Stimulated activated CD4-positive, alpha-beta T cell treated with anti-CD3 and anti-CD28 coated beads, TNF-alpha, amount 100 ng/mL, for 48 hours (primary cell): ENCODE data around the gene SETD2.
"Not testable (repeated sequence)": the region's sequence is repeated elsewhere in the genome, so short reads cannot be mapped to it uniquely, and the experiment has no call there.

ENCODE experiments used
- DNase-seq, 3 donors: peaks; one replicate each; pipeline ENCODE4 v3.0.0-alpha.2; 2020; ENCODE audit warnings: low read depth in 3 of 3

SETD2 gene

DNA sequence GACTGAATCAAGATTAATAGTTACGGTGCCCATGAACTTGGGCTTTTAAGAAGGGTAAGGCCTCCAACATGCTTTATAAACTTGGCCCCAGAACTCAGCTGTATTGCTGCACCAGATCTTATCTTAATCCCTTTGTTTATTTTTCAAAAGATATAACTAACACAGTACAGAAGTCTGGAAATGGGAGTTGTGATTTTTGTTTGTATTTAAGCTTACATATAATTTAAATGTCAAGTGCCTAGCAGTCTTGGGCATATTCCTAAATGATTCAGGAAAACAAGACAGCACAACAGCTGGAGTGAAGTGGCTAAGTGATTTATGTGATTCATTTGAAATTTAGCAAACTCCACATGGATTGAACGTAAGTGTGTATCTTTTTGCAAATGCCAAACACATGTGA lies 128.3 kb downstream of the SETD2 start:
- no peak for DNase-seq

DNA sequence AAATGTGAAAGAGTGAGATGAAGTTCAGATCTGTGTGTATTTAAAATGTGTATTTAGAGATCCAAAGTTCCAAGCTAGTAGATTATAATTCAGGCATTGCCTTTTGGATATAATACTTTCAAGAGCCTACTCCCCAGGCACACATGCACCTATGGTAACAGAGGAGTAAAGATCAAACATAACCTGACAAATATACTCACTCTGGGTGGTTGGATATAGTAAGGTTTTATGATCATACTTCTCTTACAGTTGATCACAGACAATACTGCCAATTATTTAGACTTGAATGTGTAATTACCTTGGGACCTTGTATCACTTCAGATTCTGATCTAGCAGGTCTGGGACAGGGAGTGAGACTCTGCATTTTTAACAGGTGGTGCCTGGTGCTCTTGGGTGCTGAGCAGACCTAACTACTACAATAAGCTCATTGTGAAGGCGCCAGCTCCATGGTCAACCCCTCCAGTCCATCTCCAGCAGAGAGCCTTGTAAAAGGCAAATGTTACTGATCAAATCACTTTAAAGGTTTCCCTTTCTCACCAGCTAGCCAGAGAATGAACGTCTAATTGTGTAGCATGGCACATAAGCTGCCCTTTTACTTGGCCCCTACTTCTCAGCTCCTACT lies 128.9 kb downstream of the SETD2 start:
- DNase-seq: no peak

DNA sequence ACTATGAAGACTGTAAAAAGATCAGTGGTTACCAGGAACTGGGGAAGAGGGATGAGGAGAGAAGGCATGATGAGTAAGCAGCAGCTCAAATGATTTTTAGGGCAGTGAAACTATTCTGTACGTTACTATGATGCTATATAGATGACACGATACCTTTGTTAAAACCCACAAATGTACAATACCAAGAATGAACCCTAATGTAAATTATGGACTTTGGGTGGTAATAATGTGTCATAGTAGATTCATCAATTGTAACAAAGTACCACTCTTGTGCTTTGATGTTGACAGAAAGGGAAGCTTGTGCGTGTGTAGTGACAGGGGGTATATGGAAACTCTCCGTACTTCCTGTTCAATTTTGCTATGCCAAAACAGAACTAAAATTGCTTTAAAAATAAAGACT lies 132.9 kb downstream of the SETD2 start:
- not testable (repeated sequence) for DNase-seq

- no peak for DNase-seq
Observed at GRCh38 chr3:47028667-47029066, 135.2 kb downstream of the SETD2 start.

DNA sequence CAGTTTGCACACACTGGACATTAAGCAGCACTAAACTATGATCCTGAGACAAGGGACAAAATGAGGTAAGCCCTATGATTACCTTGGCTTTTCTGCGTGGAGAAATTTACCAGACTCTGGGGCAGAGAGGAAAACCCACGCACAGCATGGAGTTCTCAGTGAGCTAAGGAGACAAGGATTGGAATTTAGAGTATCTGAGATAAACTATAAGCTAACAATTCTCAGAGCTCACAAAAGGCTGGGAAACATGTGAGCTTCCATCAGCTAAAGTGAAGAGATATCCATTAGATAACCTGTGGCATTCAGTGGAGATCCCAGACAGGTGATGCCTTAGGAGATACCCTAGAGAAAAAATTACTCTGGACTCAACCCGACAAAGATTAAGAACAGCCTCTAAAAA lies 135.8 kb downstream of the SETD2 start:
- no peak for DNase-seq

- not testable (repeated sequence) for DNase-seq
Observed at GRCh38 chr3:47026432-47026831, 137.5 kb downstream of the SETD2 start.

DNA sequence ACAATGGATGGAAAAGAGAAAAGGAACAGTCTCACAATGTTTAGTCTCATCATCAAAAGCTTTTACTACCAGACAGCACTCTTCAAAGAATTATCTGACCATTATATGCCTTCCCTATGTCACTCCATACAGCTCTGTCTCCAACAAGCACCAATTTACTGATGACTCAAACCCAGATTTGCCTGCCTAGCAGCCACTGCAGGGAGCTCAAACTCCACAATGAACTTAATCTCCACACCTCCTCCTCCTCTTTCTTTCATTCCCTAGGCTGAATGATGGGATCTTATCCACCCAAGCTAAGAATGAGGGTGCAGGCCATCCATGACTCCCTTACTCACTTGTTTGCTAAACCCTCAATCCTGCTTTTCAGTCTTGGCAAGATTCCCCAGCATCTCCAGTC lies 139.0 kb downstream of the SETD2 start:
- no peak for DNase-seq

- no peak for DNase-seq
Observed at GRCh38 chr3:47022641-47023071, 141.3 kb downstream of the SETD2 start.

DNA sequence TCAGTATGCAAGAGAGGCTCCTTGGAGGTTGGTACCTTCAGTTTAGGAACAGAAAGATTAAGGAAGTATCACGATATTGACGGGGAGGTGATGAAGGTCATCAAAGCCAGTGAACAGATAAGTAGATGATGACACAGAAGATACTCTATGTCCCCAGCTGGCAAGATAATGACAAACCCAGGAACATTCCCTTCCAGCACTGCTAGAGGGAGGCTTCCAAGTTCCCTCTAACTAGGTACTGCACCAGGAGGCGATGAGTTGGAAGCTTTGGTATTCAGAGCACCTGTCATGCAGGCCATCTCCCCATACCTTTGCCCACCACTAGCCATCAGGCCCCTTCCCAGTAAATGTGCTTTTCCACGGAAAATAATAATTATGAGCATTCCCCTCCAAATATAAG lies 143.6 kb downstream of the SETD2 start:
- no peak for DNase-seq

GRCh38 chr3:47019201-47019600 lies 144.7 kb downstream of the SETD2 start:
- peak in 1 of 3 donors; percentile 45 for DNase-seq

DNA sequence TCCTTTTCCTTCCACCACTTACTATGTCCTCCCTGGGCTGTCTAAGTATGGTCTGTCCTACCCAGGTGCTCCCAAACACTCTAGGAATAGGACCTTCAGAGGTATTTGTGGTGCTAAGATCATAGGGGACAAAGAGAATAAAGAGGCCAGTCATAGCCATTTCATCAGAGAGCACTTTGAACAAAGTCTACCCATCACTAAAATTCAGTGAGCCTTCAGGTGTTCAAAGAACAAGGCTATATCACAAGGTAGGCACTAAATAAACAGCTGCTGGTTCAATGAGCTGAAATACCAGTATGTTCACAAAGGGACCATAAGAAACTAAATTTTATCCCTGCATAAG lies 145.7 kb downstream of the SETD2 start:
- DNase-seq: no peak

DNA sequence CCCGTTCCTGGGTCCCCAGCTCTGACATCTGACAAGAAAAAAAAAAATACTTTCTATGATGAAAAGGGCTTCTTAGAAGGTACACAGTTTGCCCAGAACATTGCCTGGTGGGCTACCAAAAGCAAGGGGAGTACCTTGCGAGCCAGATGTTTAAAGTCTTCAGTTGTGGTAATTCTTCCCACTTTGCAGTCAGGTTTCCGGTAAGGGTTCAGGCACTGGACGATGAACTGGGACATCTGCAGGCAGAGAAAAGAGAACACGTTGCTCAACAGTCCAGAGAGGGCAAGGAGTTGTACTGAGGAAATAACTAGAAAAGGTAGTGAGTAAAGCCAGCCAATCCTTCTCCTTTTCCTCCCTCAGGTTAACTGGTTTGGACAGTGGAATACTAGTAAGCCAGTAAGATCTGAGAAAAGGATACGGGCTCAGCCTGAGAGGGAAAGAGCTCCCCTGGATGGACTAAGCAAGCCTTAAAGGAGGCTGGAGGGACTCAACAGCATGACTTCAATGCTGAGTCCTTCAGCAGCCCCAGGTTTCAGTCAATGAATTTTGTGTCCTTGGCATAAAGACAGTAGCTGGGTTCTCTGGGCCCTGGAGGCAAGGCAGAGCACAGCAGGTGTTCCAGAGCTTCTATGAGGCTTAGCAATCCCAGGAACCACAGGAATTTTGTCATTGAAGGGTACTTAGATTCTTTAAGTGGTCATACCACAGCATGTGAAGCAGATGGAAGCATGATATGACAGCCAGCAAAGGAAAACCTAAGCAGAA lies 146.2 kb downstream of the SETD2 start:
- DNase-seq: no peak

DNA sequence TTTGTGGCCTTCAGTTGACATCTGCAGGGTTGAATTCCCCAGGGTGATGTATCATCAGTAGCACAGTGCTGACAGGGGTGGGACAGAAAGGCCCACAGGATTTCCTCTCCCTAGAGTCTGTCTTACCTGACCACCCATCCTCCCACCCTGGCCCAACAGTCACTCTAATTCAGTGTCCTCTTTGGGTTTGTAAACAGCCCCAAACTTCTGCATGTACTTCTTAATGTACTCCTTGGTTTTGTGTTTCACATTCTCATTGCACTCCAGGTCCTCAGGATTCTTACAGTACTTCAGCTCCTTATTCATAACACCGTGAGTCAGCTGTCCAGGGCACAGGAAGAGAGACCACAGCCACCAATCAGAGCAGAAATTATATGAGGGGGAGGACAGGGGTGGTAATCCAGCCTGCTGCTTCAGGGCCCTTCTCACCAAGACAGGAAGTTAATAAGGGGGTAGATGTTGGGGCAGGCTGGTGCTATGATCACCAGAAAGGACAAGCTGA lies 146.9 kb downstream of the SETD2 start:
- DNase-seq: peak in 1 of 3 donors; percentile 32

- no peak for DNase-seq
Observed at GRCh38 chr3:47016086-47016933, 147.6 kb downstream of the SETD2 start.

DNA sequence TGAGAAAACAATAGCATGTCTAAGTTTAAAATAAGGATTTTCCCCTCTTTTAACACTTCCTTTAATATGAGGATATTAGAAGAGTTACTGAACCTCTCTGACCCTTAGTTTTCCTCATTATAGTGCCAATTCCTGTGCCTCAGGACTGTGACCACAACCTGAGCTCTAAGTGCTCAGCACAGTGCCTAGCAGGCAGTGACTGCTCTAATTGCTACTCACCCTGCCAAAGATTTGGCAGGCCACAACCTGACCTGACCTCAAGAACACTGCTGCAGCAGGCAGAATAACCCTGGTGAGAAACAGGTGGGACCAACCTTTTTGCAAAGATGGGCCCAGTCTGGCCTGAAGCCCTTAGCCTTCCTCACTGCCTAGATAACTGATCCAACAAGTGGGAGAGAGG lies 148.8 kb downstream of the SETD2 start:
- DNase-seq: no peak

DNA sequence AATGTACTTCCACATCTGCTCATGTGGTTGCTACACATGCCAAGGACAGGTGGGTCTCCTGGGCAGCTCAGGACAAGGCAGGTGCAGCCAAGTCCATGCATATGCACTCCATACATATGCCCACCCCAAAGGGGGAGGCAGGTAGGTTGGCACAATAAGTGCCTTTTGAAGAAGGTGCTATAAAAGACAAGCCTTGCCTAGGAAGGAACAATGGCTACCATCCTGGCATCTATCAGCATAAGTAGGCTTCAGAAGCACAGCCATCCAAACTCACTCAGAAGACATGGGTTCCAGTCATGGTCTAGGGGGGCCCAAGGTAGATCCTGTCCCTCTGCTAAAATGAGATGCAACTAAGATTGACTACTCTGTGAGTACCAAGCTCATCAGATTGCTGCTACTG lies 149.9 kb downstream of the SETD2 start:
- no peak for DNase-seq

DNA sequence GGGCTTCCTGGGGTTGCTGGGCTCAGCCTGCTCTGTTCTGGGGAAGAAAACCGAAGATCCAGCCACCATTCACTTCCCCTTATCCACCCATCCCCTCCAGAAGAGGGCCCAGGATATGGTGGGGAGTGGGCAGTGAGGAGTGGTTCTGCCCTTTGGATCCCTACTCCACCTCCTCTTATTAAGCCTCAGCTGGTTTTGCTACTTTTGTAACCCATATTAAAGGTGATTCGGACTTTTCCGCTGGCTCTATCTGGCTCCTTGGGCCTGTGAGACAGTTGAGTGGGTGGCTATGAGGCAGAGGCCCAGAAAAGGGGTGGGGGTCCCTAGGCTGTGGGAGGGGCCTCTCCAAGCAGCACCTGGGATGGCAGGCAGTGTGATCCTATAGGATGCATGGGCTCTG lies 150.7 kb downstream of the SETD2 start:
- no peak for DNase-seq

DNA sequence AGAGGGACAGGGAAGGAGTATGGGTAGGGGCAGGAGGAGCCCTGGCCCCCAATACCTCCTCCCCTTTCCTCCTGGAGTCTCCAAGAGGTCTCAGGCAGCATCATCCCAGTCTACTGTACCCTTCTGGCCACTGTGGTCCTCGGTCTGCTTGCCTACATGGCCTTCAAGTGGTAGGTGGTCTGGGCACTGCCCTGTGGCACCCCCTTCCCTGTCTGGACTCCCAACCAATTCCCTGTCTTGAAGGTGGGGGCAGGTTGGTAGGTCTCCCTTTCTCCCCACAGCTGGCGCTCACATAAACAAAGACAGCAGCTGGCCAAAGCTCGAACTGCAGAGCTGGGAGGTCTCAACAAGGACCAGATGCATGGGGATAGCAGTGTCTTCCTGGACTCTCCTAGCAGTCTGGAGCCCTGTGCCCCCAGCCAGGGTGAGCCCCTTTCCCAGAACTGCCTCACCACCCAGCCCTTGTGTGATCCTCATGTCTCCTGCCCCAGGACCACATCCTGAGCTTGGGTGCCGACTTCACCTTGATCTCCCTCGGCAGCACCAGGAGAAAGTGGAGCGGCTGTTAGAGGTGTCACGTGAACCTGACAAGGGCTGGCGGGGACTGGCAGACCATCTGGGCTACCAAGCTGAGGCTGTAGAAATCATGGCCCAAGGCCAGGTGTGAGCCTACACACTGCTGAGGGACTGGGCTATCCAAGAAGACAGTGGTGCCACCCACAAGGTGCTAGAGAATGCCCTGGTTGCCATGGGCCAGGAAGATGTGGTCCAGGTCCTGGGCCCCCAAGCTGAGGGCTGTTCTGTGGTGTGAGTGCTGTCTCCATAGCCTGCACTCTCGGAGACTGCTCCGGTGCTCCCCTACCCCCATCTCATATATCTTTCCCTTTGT lies 151.3 kb downstream of the SETD2 start:
- no peak for DNase-seq

DNA sequence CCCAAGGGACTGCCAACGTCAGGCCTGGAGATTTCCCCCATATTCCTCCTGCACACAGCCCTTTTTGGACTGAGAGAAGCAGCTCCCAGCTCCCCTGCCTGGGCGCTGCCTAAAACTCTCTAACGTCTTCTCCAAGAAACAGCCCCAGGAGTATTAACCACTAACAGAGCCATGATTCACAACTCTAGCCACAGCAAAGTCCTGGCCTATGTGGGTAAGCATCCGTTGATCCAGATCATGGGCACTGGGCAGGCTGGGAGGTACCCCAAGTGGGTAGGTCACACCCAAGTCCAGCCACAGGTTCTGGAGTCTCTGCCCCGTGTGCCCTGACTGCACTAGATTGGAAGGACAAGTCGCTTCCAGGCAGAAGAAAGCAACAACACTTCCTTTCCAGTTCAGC lies 152.5 kb downstream of the SETD2 start:
- no peak for DNase-seq

GRCh38 chr3:47010910-47011309 lies 153.0 kb downstream of the SETD2 start:
- no peak for DNase-seq

GRCh38 chr3:47010111-47010712 lies 153.7 kb downstream of the SETD2 start:
- no peak for DNase-seq
